ENCODE data around the gene ANKRD13C. TPM values are rescaled to one million over a fixed set of nuclear protein-coding genes. Genes with fewer than 3 reads are reported as not detected.
A peak's percentile ranks its signal among the peaks of the same experiment; 100 is the strongest.

The ANKRD13C gene
- total RNA-seq, 6 experiments from 2014 or later, result 16.1 to 19.8 (median 19.1) TPM

GRCh38 chr1:70290218-70290617, 64.3 kb downstream of the ANKRD13C start:
- peaks cover 10% of the 10 kb centered on the region for H3K4me1 Mint-ChIP-seq (ENCODE audit: low read depth)

GRCh38 chr1:70288166-70288565, 66.4 kb downstream of the ANKRD13C start:
- TF ChIP-seq CTCF (IDR thresholded peaks at IDR 0.05), result no peak
- DNase-seq, result no peak
- H3K4me3 Mint-ChIP-seq, result no peak overlapping the region
- no peak overlapping the region for H3K27ac Mint-ChIP-seq
- H3K9me3 Mint-ChIP-seq, result no peaks in the 10 kb centered on the region
- no peaks in the 10 kb centered on the region for H3K27me3 Mint-ChIP-seq (ENCODE audit: insufficient read depth)
- H3K36me3 Mint-ChIP-seq (ENCODE audit: low read depth), result 0 out of 2 replicates have a peak, but pooled peaks cover 9% of the 10 kb centered on the region
- peaks cover 10% of the 10 kb centered on the region for H3K4me1 Mint-ChIP-seq (ENCODE audit: low read depth)

More at GRCh38 chr1:70290218-70290617, 64.3 kb downstream of the ANKRD13C start:
- no peaks in the 10 kb centered on the region for H3K27me3 Mint-ChIP-seq (ENCODE audit: insufficient read depth)
- no peaks in the 10 kb centered on the region for H3K9me3 Mint-ChIP-seq
- TF ChIP-seq CTCF (IDR thresholded peaks at IDR 0.05), result no peak
- 0 out of 2 replicates have a peak, but pooled peaks cover 12% of the 10 kb centered on the region for H3K36me3 Mint-ChIP-seq (ENCODE audit: low read depth)
- no peak overlapping the region for H3K4me3 Mint-ChIP-seq
- peak overlapping the region; percentile 36 for H3K27ac Mint-ChIP-seq
- DNase-seq, result peak; percentile 29

- Mint-ChIP-seq H3K36me3 (ENCODE audit: low read depth) (0 out of 2 replicates have a peak, but pooled peaks cover 8% of the 10 kb centered on the region), H3K27ac (no peak overlapping the region), H3K27me3 (ENCODE audit: insufficient read depth) (no peaks in the 10 kb centered on the region), H3K4me1 (ENCODE audit: low read depth) (peaks cover 10% of the 10 kb centered on the region), H3K9me3 (no peaks in the 10 kb centered on the region), H3K4me3 (no peak overlapping the region)
- TF ChIP-seq CTCF (IDR thresholded peaks at IDR 0.05), result no peak
- no peak for DNase-seq
Measured at GRCh38 chr1:70286453-70286852, 68.1 kb downstream of the ANKRD13C start.

- Mint-ChIP-seq H3K4me3 (no peak overlapping the region), H3K36me3 (ENCODE audit: low read depth) (peaks cover 9% of the 10 kb centered on the region; the same call in 1 of the 2 replicates), H3K27me3 (ENCODE audit: insufficient read depth) (no peaks in the 10 kb centered on the region), H3K9me3 (no peaks in the 10 kb centered on the region), H3K27ac (no peak overlapping the region), H3K4me1 (ENCODE audit: low read depth) (no peaks in the 10 kb centered on the region; the same call in 1 of the 2 replicates)
- no peak for DNase-seq
- TF ChIP-seq CTCF (IDR thresholded peaks at IDR 0.05), result no peak
Measured at GRCh38 chr1:70284366-70284765, 70.2 kb downstream of the ANKRD13C start.

GRCh38 chr1:70278710-70279109, 75.8 kb downstream of the ANKRD13C start:
- peaks cover 7% of the 10 kb centered on the region for H3K4me1 Mint-ChIP-seq (ENCODE audit: low read depth)
- H3K9me3 Mint-ChIP-seq, result no peaks in the 10 kb centered on the region
- DNase-seq, result no peak
- H3K27ac Mint-ChIP-seq, result no peak overlapping the region
- H3K27me3 Mint-ChIP-seq (ENCODE audit: insufficient read depth), result peaks cover 2% of the 10 kb centered on the region; the same call in 1 of the 2 replicates
- no peak overlapping the region for H3K4me3 Mint-ChIP-seq
- H3K36me3 Mint-ChIP-seq (ENCODE audit: low read depth), result peaks cover 5% of the 10 kb centered on the region; the same call in 1 of the 2 replicates
- no peak for TF ChIP-seq CTCF (IDR thresholded peaks at IDR 0.05)

All from HFFc6 (cell line).